Measurements from ENCODE around the gene FZD7.

DNA sequence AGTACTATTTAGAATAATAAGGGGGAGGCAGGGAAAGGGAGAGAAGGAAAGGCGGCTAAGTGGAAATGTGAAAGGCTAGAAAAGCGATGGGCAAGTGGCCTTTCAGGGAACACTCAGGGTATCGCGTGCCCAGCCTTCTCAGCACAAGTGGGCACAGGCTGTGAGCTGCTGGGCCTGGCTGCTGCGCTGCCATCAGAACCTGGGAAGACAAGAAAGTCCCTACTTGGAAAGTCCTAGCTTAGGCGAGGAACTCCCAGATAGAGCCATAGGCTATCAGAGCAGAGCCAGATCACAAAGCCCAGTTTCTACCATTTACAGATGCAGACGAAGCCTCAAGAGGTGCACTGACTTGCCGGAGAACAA lies 9.8 kb upstream of the FZD7 start:
- TF ChIP-seq, protein P1, sequence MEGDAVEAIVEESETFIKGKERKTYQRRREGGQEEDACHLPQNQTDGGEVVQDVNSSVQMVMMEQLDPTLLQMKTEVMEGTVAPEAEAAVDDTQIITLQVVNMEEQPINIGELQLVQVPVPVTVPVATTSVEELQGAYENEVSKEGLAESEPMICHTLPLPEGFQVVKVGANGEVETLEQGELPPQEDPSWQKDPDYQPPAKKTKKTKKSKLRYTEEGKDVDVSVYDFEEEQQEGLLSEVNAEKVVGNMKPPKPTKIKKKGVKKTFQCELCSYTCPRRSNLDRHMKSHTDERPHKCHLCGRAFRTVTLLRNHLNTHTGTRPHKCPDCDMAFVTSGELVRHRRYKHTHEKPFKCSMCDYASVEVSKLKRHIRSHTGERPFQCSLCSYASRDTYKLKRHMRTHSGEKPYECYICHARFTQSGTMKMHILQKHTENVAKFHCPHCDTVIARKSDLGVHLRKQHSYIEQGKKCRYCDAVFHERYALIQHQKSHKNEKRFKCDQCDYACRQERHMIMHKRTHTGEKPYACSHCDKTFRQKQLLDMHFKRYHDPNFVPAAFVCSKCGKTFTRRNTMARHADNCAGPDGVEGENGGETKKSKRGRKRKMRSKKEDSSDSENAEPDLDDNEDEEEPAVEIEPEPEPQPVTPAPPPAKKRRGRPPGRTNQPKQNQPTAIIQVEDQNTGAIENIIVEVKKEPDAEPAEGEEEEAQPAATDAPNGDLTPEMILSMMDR (IDR thresholded peaks at IDR 0.05), result no peak
- no peak for TF ChIP-seq EZH2phosphoT487 (IDR thresholded peaks at IDR 0.05)

Measured in neural progenitor cell (in vitro differentiated cells).